Measurements from ENCODE around the gene SERPINI1. TPM values are rescaled to one million over a fixed set of nuclear protein-coding genes. Genes with fewer than 3 reads are reported as not detected.

The SERPINI1 gene
- total RNA-seq, 1 experiment from 2014 or later, result 6.0 TPM

- H3K23ac ChIP-seq (ENCODE audit: insufficient read length, low read depth, low read length), result no peak overlapping the region
- no peak overlapping the region for H3K18ac ChIP-seq (ENCODE audit: insufficient read length, low read depth, low read length)
- H4K5ac ChIP-seq (ENCODE audit: insufficient read length, low read depth, low read length), result no peak overlapping the region
- H4K20me1 ChIP-seq (ENCODE audit: control insufficient read depth, insufficient read depth, insufficient read length), result no peaks in the 10 kb centered on the region
- H2BK12ac ChIP-seq (ENCODE audit: insufficient read length, low read depth, low read length), result no peak overlapping the region
- H2BK20ac ChIP-seq (ENCODE audit: low read depth, low read length, poor library complexity, severe bottlenecking), result no peak overlapping the region
- H4K91ac ChIP-seq (ENCODE audit: insufficient read length, low read depth, low read length), result no peak overlapping the region
- H3K4me2 ChIP-seq (ENCODE audit: insufficient read depth, insufficient read length, low read length), result no peak overlapping the region
- no peaks in the 10 kb centered on the region for H3K27me3 ChIP-seq (ENCODE audit: insufficient read depth, low read length)
- H3T11ph ChIP-seq (ENCODE audit: low read length), result no peak overlapping the region
- H3K79me2 ChIP-seq (ENCODE audit: insufficient read depth, low read length), result no peaks in the 10 kb centered on the region
- no peak overlapping the region for H3K9ac ChIP-seq (ENCODE audit: extremely low read depth, insufficient read length, low read length)
- no peak for DNase-seq
- H3K27ac Mint-ChIP-seq, result no peak overlapping the region
- no peaks in the 10 kb centered on the region for H3K79me1 ChIP-seq (ENCODE audit: insufficient read depth, low read depth, low read length, poor library complexity, severe bottlenecking)
- H3K27me3 Mint-ChIP-seq (ENCODE audit: low read depth), result no peaks in the 10 kb centered on the region
- no peak overlapping the region for H2AK5ac ChIP-seq (ENCODE audit: insufficient read length, low read length)
- no peak overlapping the region for H3K4me3 Mint-ChIP-seq
- no peak overlapping the region for H2BK5ac ChIP-seq (ENCODE audit: insufficient read length, low read length)
- H2BK120ac ChIP-seq (ENCODE audit: low read depth, low read length, poor library complexity, severe bottlenecking), result no peak overlapping the region
- H2BK15ac ChIP-seq (ENCODE audit: low read depth, low read length), result no peak overlapping the region
- H3K36me3 Mint-ChIP-seq (ENCODE audit: insufficient read depth in 1 of 3, low read depth in 3 of 3), result no peaks in the 10 kb centered on the region
- H3K14ac ChIP-seq (ENCODE audit: insufficient read depth, low read length), result no peak overlapping the region
- no peak overlapping the region for H2AFZ ChIP-seq (ENCODE audit: low read length)
- H4K8ac ChIP-seq (replicated peaks; ENCODE audit: insufficient read length, low read depth, low read length), result no peak overlapping the region
- H3K4ac ChIP-seq (ENCODE audit: low read depth, low read length), result no peak overlapping the region
- no peaks in the 10 kb centered on the region for H3K9me3 ChIP-seq (ENCODE audit: control insufficient read depth, low read depth, low read length)
- H3K4me1 ChIP-seq (ENCODE audit: insufficient read depth, low read length), result no peaks in the 10 kb centered on the region
- no peaks in the 10 kb centered on the region for H3K23me2 ChIP-seq (ENCODE audit: insufficient read length, low read depth, low read length, poor library complexity, severe bottlenecking)
- H3K9me3 Mint-ChIP-seq, result no peaks in the 10 kb centered on the region
- H3K27ac ChIP-seq (ENCODE audit: insufficient read length, low read depth, low read length), result no peak overlapping the region
- no peak overlapping the region for H3K56ac ChIP-seq (ENCODE audit: insufficient read length, low read depth, low read length)
- H3K4me1 Mint-ChIP-seq, result no peaks in the 10 kb centered on the region
- no peak for TF ChIP-seq CTCF (conservative IDR thresholded peaks at IDR 0.05)
These were observed 62.9 kb downstream of the SERPINI1 start for GRCh38 chr3:167798443-167798842.

Data from H9 (cell line).